Esophagus squamous epithelium (tissue), 5 donors: Measurements from ENCODE around the gene CCDC146. TPM values are rescaled to one million over a fixed set of nuclear protein-coding genes. Genes with fewer than 3 reads are reported as not detected.

Experiments used
- DNase-seq: peaks from one replicate; lab custom pipeline; 2025; lab: John Stamatoyannopoulos, UW
- H3K27ac ChIP-seq, 4 donors: fragments of 200-600 bp; sonication (generic); one replicate each; pipeline ENCODE4 v1.5.1; 2016 to 2019; ENCODE audit warnings: mild to moderate bottlenecking in 1 of 4
- H3K27me3 ChIP-seq, 4 donors: fragments of 200-600 bp; sonication (generic); 1 replicate in 3 of 4; 2 replicates in 1 of 4; pipeline versions ENCODE4 v1.5.1 to v1.6.0; 2017 to 2021; ENCODE audit warnings: antibody characterized with exemption in 1 of 4
- H3K36me3 ChIP-seq, 3 donors: fragments of 200-600 bp; sonication (generic); one replicate each; pipeline ENCODE4 v1.5.1; 2016 to 2019
- H3K4me1 ChIP-seq, 3 donors: fragments of 200-600 bp; sonication (generic); one replicate each; pipeline ENCODE4 v1.5.1; 2017 to 2019
- H3K4me3 ChIP-seq, 4 donors: fragments of 200-600 bp; sonication (generic); 1 replicate in 3 of 4; 2 replicates in 1 of 4; pipeline ENCODE4 v1.5.1; 2016 to 2019; ENCODE audit warnings: mild to moderate bottlenecking in 2 of 4, moderate library complexity in 1 of 4
- H3K9me3 ChIP-seq, 3 donors: fragments of 200-600 bp; sonication (generic); one replicate each; pipeline ENCODE4 v1.5.1; 2016 to 2019
- POLR2A ChIP-seq, 4 donors: fragments of 450-650 bp; IDR thresholded peaks; one replicate each; pipeline ENCODE4 v1.6.1; 2017; ENCODE audit warnings: antibody characterized with exemption in 4 of 4, mild to moderate bottlenecking in 4 of 4, moderate library complexity in 3 of 4
- WGBS, 2 donors: methylation state at CpG; one replicate each; pipeline ENCODE4 v1.1.5; 2018; 5-methylcytosine and 5-hydroxymethylcytosine counted together
- intact Hi-C: fragments of 100-400 bp; cut with DNase I; formaldehyde crosslinking; loops from one replicate; pipeline ENCODE4 v1.15.0; 2022
- total RNA-seq, 4 donors: library from RNA; depleted of rRNA; stranded (reverse); fragments of >200 nt; gene quantifications; one replicate each; pipeline ENCODE4 v1.1.0, GENCODE V29; 2016
- TF ChIP-seq, protein P1 (sequence below), 6 experiments: fragments of 450-650 bp in 4 of 6; fragments of 200-600 bp in 2 of 6; sonication (generic) in 2 of 6; IDR thresholded peaks; one replicate each; pipeline ENCODE4 v1.5.1; 2016 to 2019; ENCODE audit warnings: antibody characterized with exemption in 6 of 6, mild to moderate bottlenecking in 4 of 6, moderate library complexity in 4 of 6
- donor health status: DM: yes; HTN: yes; CAD: no.

CCDC146 gene
- total RNA-seq, 4 donors from 2014 or later, result 4.6 to 25.0 (median 7.6) TPM

DNA sequence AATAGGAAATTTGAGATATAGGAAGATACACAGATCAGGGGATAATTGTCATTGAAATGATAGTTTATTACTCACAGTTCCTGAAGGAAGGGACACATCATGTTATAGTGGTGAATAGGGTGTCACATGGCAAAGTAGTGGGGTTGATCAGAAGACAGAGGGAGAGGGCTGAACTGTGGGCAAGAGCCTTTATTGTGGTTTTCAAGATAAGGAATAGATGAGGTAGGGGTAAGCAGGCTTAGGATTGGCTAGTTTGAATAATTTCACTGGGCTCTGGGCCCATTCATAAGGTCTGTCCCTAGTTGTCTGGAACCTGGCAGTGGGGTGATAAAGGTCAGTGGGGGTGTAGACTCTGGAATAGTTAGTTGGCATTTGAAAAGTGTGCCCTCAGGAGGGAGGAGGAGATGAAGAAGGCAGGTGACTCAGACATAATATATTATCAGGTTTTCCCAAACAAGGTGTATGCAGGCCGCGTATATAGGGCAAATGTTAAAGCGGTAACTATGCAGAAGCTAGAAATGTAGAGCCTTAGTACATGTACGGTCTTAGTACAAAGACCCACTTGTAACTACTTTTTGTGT is 58.7 kb downstream of the CCDC146 start:
- H3K4me1 ChIP-seq, result peaks cover 0 to 6% (median 3%) of the 10 kb centered on the region in 3 donors
- no peak for TF ChIP-seq POLR2A (IDR thresholded peaks at IDR 0.05)
- TF ChIP-seq, protein P1, sequence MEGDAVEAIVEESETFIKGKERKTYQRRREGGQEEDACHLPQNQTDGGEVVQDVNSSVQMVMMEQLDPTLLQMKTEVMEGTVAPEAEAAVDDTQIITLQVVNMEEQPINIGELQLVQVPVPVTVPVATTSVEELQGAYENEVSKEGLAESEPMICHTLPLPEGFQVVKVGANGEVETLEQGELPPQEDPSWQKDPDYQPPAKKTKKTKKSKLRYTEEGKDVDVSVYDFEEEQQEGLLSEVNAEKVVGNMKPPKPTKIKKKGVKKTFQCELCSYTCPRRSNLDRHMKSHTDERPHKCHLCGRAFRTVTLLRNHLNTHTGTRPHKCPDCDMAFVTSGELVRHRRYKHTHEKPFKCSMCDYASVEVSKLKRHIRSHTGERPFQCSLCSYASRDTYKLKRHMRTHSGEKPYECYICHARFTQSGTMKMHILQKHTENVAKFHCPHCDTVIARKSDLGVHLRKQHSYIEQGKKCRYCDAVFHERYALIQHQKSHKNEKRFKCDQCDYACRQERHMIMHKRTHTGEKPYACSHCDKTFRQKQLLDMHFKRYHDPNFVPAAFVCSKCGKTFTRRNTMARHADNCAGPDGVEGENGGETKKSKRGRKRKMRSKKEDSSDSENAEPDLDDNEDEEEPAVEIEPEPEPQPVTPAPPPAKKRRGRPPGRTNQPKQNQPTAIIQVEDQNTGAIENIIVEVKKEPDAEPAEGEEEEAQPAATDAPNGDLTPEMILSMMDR (IDR thresholded peaks at IDR 0.05), result no peak
- H3K27me3 ChIP-seq, result no peaks in the 10 kb centered on the region
- intact Hi-C loops, result no loop called here
- H3K36me3 ChIP-seq, result no peaks in the 10 kb centered on the region
- no peak for DNase-seq
- no peak overlapping the region for H3K27ac ChIP-seq
- H3K9me3 ChIP-seq, result no peaks in the 10 kb centered on the region
- WGBS, 2 donors, result 76 to 94% methylated on average over 4 of the region's 4 CpGs
- H3K4me3 ChIP-seq, result no peak overlapping the region

DNA sequence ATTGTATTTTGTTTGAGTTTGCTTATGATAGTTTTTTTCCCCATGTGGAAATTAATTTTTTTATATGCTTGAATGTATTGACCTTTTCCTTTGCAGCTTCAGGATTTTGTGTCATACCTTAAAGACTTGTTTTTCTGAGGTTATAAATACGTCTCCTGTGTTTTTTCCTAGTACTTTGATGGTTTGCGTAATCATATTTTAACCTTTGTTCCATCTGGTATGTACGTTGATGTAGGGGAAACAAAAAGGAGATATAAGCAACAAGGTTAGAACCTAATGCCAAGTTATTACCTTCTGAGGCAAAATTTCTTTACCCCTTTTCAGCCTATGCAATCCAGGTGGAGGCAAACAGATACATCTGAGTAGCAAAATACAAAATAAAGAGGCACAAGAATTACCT is 59.3 kb downstream of the CCDC146 start:
- WGBS, 2 donors, result 87 to 92% methylated on average over 3 of the region's 3 CpGs
- no peaks in the 10 kb centered on the region for H3K27me3 ChIP-seq
- TF ChIP-seq POLR2A (IDR thresholded peaks at IDR 0.05), result no peak
- TF ChIP-seq, protein P1 (IDR thresholded peaks at IDR 0.05), result no peak

DNA sequence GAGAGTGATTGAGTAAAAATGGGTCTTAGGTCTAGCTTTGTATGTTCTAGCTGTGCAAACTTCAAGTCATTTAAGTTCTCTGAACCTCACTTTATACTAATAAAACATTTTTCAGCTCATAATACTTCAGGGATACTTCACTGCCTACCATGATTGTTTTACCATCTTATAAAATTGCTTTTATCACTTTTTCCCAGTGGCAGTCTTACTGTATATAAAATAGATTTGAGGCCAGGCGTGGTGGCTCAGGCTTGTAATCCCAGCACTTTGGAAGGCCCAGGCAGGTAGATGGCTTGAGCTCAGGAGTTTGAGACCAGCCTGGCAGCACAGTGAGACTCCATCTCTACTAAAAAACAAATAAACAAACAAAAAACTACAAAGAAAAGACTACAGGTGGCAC is 59.8 kb downstream of the CCDC146 start:
- H3K4me1 ChIP-seq, result peaks cover 0 to 6% (median 3%) of the 10 kb centered on the region in 3 donors
- intact Hi-C loops, result no loop called here
- TF ChIP-seq, protein P1 (IDR thresholded peaks at IDR 0.05), result no peak
- TF ChIP-seq POLR2A (IDR thresholded peaks at IDR 0.05), result no peak
- WGBS, 2 donors, result 100% methylated on average over 1 of the region's 1 CpG
- H3K27ac ChIP-seq, result no peak overlapping the region
- no peaks in the 10 kb centered on the region for H3K36me3 ChIP-seq
- DNase-seq, result no peak
- no peaks in the 10 kb centered on the region for H3K9me3 ChIP-seq
- no peaks in the 10 kb centered on the region for H3K27me3 ChIP-seq
- no peak overlapping the region for H3K4me3 ChIP-seq

More for the DNA sequence above, 59.3 kb downstream of the CCDC146 start:
- no peak overlapping the region for H3K4me3 ChIP-seq
- H3K9me3 ChIP-seq, result no peaks in the 10 kb centered on the region
- peaks cover 0 to 6% (median 3%) of the 10 kb centered on the region in 3 donors for H3K4me1 ChIP-seq
- H3K36me3 ChIP-seq, result no peaks in the 10 kb centered on the region
- no peak overlapping the region for H3K27ac ChIP-seq
- DNase-seq, result no peak
- intact Hi-C loops, result no loop called here

DNA sequence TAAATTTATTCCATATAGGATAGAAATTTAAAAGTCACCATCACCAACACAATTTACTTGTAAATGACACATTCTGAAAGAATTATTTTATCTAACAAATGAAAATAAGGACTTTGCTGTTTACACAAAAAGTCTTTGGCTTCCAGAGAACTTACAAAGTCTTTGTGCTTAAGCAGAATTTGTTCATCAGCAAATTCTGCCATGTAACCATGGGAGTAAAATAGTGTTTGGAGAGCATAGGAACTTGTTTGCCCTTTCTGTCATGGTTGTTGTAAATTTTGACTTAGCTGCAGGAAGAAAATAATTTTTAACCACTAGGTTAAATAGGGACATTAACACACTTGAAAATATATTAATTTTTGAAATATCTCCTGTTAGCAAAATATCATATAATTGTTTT is 62.0 kb downstream of the CCDC146 start:
- no peak overlapping the region for H3K4me3 ChIP-seq
- no peaks in the 10 kb centered on the region for H3K36me3 ChIP-seq
- no peaks in the 10 kb centered on the region for H3K27me3 ChIP-seq
- no peak for DNase-seq
- peak overlapping the region in 1 of 4 donors; percentile 26 for H3K27ac ChIP-seq
- peaks cover 0 to 6% (median 3%) of the 10 kb centered on the region in 3 donors for H3K4me1 ChIP-seq
- no peak for TF ChIP-seq POLR2A (IDR thresholded peaks at IDR 0.05)
- TF ChIP-seq, protein P1 (IDR thresholded peaks at IDR 0.05), result no peak
- intact Hi-C loops, result no loop called here
- no peaks in the 10 kb centered on the region for H3K9me3 ChIP-seq

DNA sequence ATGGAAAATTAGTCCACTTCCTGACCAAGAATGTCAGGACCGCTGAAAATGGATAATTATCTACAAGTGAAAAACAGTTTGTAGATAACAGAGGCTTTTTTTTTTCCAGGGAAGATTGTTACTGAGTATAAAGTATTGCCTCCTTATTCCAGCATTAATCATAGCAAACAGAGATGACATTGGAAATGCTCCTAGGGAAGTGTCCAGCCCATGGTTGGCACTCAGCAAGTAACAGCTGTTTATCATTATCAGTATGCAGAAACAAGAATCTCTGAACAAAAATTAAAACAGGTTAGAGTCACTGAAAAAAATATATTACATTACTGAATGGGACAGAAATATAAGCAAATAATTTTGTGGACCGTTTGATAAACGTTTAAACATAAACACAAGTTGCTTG is 62.6 kb downstream of the CCDC146 start:
- H3K36me3 ChIP-seq, result no peaks in the 10 kb centered on the region
- TF ChIP-seq, protein P1 (IDR thresholded peaks at IDR 0.05), result no peak
- no peak for TF ChIP-seq POLR2A (IDR thresholded peaks at IDR 0.05)
- no peak overlapping the region for H3K4me3 ChIP-seq
- H3K27ac ChIP-seq, result peak overlapping the region in 1 of 4 donors; percentile 26
- DNase-seq, result no peak
- WGBS, 2 donors, result 71 to 75% methylated on average over 3 of the region's 3 CpGs
- peaks cover 0 to 6% (median 3%) of the 10 kb centered on the region in 3 donors for H3K4me1 ChIP-seq
- intact Hi-C loops, result no loop called here
- no peaks in the 10 kb centered on the region for H3K9me3 ChIP-seq
- no peaks in the 10 kb centered on the region for H3K27me3 ChIP-seq
